Fibroblast of lung (primary cell): ENCODE measurements around the gene ALKBH4. TPM values are rescaled to one million over a fixed set of nuclear protein-coding genes. Genes with fewer than 3 reads are reported as not detected.

Source experiments
- DNase-seq, 2 donors: peaks; one replicate each; pipeline versions ENCODE4 v3.0.0 to v3.0.0-alpha.2; 2010; ENCODE audit warnings: low read depth in 2 of 2
- H2AFZ ChIP-seq: 2 replicates; pipeline ENCODE4 v1.5.1; 2012; ENCODE audit warnings: low read length, control low read depth, inconsistent platforms
- H3K27ac ChIP-seq: 2 replicates; pipeline ENCODE4 v1.5.1; 2011; ENCODE audit warnings: low read length, control low read depth; ENCODE audit not compliant: insufficient read depth
- H3K27me3 ChIP-seq: 2 replicates; pipeline ENCODE4 v1.5.1; 2011; ENCODE audit warnings: mild to moderate bottlenecking, low read length; ENCODE audit not compliant: control insufficient read depth, insufficient read depth
- H3K36me3 ChIP-seq: 2 replicates; pipeline ENCODE4 v1.5.1; 2011; ENCODE audit warnings: low read length; ENCODE audit not compliant: control insufficient read depth, insufficient read depth
- H3K4me1 ChIP-seq: 2 replicates; pipeline ENCODE4 v1.5.1; 2011; ENCODE audit warnings: low read length; ENCODE audit not compliant: control insufficient read depth, insufficient read depth; ENCODE audit errors: extremely low read depth
- H3K4me2 ChIP-seq: 2 replicates; pipeline ENCODE4 v1.5.1; 2011; ENCODE audit warnings: low read length, control low read depth; ENCODE audit not compliant: insufficient read depth; ENCODE audit errors: extremely low read depth
- H3K4me3 ChIP-seq, 4 experiments: fragments of 200-600 bp in 1 of 4; sonication (generic) in 1 of 4; replicated peaks in 1 of 4; 2 replicates each; pipeline ENCODE4 v1.5.1; 2011 to 2016; ENCODE audit warnings: low read length in 4 of 4, low read depth in 3 of 4, mild to moderate bottlenecking in 3 of 4, control low read depth in 2 of 4, inconsistent platforms in 1 of 4, mixed read lengths in 1 of 4; ENCODE audit not compliant: insufficient read depth in 1 of 4; ENCODE audit errors: control extremely low read depth in 1 of 4
- H3K79me2 ChIP-seq: 2 replicates; pipeline ENCODE4 v1.5.1; 2012; ENCODE audit warnings: mild to moderate bottlenecking, low read length, inconsistent platforms; ENCODE audit not compliant: control insufficient read depth, insufficient read depth
- H3K9ac ChIP-seq: 2 replicates; pipeline ENCODE4 v1.5.1; 2011; ENCODE audit warnings: mild to moderate bottlenecking, low read length, control low read depth; ENCODE audit not compliant: insufficient read depth
- H3K9me3 ChIP-seq: 2 replicates; pipeline ENCODE4 v1.5.1; 2012; ENCODE audit warnings: low read depth, low read length; ENCODE audit not compliant: control insufficient read depth, insufficient read depth
- H4K20me1 ChIP-seq: 2 replicates; pipeline ENCODE4 v1.5.1; 2011; ENCODE audit warnings: low read length; ENCODE audit not compliant: control insufficient read depth, insufficient read depth; ENCODE audit errors: extremely low read depth
- CTCF ChIP-seq, 2 donors: IDR thresholded peaks in 1 of 2; conservative IDR thresholded peaks in 1 of 2; 1 replicate in 1 of 2; 2 replicates in 1 of 2; pipeline ENCODE4 v1.5.1; 2011 to 2012; ENCODE audit warnings: low read length in 2 of 2, control low read depth in 1 of 2, inconsistent platforms in 1 of 2, low read depth in 1 of 2, mild to moderate bottlenecking in 1 of 2
- EZH2 ChIP-seq: IDR thresholded peaks from 2 replicates; pipeline ENCODE4 v1.5.1; 2012; ENCODE audit warnings: low read length, control low read depth, mild to moderate bottlenecking; ENCODE audit errors: missing control alignments
- polyA plus RNA-seq, 2 donors: library from polyadenylated mRNA; depleted of rRNA in 1 of 2; stranded (reverse) in 1 of 2; unstranded in 1 of 2; fragments of >200 nt; gene quantifications; 2 replicates each; pipeline ENCODE4 v1.2.1, GENCODE V29; 2011 to 2012; ENCODE audit warnings: missing spikeins in 1 of 2
- total RNA-seq: library from RNA; depleted of rRNA; stranded (reverse); fragments of >200 nt; gene quantifications from 2 replicates; pipeline ENCODE4 v1.2.1, GENCODE V29; 2014

The ALKBH4 gene
- total and polyA plus RNA-seq, 2 donors (not counting 1 experiment from before 2014, with no cell fraction given): 3.7 to 13.2 TPM

DNA sequence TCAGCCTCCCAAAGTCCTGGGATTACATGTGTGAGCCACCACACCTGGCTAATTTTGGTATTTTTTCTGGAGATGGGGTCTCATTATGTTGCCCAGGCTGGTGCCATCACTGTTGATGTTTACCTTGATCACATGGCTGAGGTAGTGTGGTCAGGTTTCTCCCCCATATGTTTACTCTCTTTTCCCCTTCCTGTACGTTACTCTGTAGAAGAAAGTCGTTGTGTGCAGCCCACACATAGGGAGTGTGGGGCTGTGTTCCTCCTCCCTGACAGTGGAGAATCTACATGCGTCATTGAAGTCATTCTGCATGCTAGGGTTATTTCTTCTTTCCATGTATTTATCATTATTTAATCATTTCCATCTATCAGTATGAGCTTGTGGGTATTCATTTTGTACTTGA lies 47.6 kb downstream of the ALKBH4 start:
- Histone ChIP-seq H3K4me2 (no peak overlapping the region), H4K20me1 (no peaks in the 10 kb centered on the region), H3K4me1 (no peaks in the 10 kb centered on the region), H3K36me3 (peaks cover 6% of the 10 kb centered on the region), H3K4me3 (no peak overlapping the region), H3K9ac (no peak overlapping the region), H3K79me2 (no peaks in the 10 kb centered on the region), H3K9me3 (no peaks in the 10 kb centered on the region), H2AFZ (no peak overlapping the region), H3K27me3 (no peaks in the 10 kb centered on the region), H3K27ac (no peak overlapping the region)
- DNase-seq: no peak
- no peak for TF ChIP-seq CTCF (conservative IDR thresholded peaks at IDR 0.05 in 1 of 2, IDR thresholded peaks at IDR 0.05 in 1 of 2; ENCODE audit: low read depth in 1 of 2, low read length in 2 of 2)
- no peak for TF ChIP-seq EZH2

- peaks cover 6% of the 10 kb centered on the region for H3K36me3 ChIP-seq
- TF ChIP-seq CTCF (conservative IDR thresholded peaks at IDR 0.05 in 1 of 2, IDR thresholded peaks at IDR 0.05 in 1 of 2; ENCODE audit: low read depth in 1 of 2, low read length in 2 of 2) (no peak), EZH2 (no peak)
- H3K27me3 ChIP-seq: no peaks in the 10 kb centered on the region
- no peak overlapping the region for H2AFZ ChIP-seq
- DNase-seq: no peak
- H4K20me1 ChIP-seq: no peaks in the 10 kb centered on the region
- no peak overlapping the region for H3K27ac ChIP-seq
- no peaks in the 10 kb centered on the region for H3K4me1 ChIP-seq
- H3K4me3 ChIP-seq: no peak overlapping the region
- no peak overlapping the region for H3K4me2 ChIP-seq
- no peak overlapping the region for H3K9ac ChIP-seq
- H3K9me3 ChIP-seq: no peaks in the 10 kb centered on the region
- no peaks in the 10 kb centered on the region for H3K79me2 ChIP-seq
Measured at GRCh38 chr7:102416406-102416805, 48.3 kb downstream of the ALKBH4 start.

DNA sequence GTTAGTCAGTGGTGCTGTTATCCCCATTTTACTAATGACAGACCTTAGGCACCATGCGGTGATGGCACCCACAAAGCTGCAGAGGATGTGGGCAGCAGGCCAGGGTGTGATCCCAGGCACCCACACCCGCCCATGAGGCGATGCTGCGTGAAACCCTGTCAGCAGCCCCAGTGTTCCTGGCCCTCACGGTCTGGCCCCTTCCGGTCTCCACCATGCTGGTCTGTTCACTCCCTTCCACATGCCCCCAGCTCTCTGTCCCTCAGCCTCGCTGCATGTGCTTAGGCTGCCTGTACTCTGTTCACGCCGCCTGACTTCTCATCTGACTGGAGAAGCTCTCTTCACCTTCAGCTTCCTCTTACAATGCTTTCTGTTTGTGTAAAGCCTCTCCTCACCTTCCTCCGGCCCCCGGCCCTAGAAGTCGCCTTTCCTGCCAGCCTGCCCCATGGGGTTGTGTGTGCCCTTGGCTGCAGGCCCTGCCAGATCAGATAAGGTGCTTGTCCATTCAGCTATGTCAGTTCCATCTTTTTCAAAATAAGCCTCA lies 48.9 kb downstream of the ALKBH4 start:
- Histone ChIP-seq H3K36me3 (peaks cover 6% of the 10 kb centered on the region), H3K9ac (no peak overlapping the region), H3K79me2 (no peaks in the 10 kb centered on the region), H3K4me2 (no peak overlapping the region), H3K27ac (no peak overlapping the region), H3K9me3 (no peaks in the 10 kb centered on the region), H2AFZ (no peak overlapping the region), H3K4me3 (no peak overlapping the region), H3K4me1 (no peaks in the 10 kb centered on the region), H4K20me1 (no peaks in the 10 kb centered on the region), H3K27me3 (no peaks in the 10 kb centered on the region)
- TF ChIP-seq CTCF (conservative IDR thresholded peaks at IDR 0.05 in 1 of 2, IDR thresholded peaks at IDR 0.05 in 1 of 2; ENCODE audit: low read depth in 1 of 2, low read length in 2 of 2) (no peak), EZH2 (no peak)
- no peak for DNase-seq
